ENCODE measurements around the gene NAT16. TPM values are rescaled to one million over a fixed set of nuclear protein-coding genes. Genes with fewer than 3 reads are reported as not detected.

Gene NAT16
- total and polyA plus RNA-seq, 2 of the 13 experiments (the other 11 are each of a cell fraction or from before 2014, with no cell fraction given) = 0.04 TPM; not detected in 1

GRCh38 chr7:101220295-101220694 is 40.2 kb upstream of the NAT16 start (continued):
- no peak for TF ChIP-seq ZNF788 (CRISPR knock-in tag; IDR thresholded peaks at IDR 0.05; ENCODE audit: borderline replicate concordance)
- no peak for TF ChIP-seq ZNF547 (CRISPR knock-in tag; IDR thresholded peaks at IDR 0.05)
- no peak for TF ChIP-seq SMYD3 (CRISPR knock-in tag; IDR thresholded peaks at IDR 0.05)
- no peak for TF ChIP-seq ZSCAN5A (CRISPR knock-in tag; IDR thresholded peaks at IDR 0.05; ENCODE audit: borderline replicate concordance)
- TF ChIP-seq SMARCC2 (IDR thresholded peaks at IDR 0.05) = no peak
- TF ChIP-seq ZNF800 (CRISPR knock-in tag; IDR thresholded peaks at IDR 0.05) = no peak
- TF ChIP-seq KAT2B (IDR thresholded peaks at IDR 0.05; ENCODE audit: borderline replicate concordance, low read depth, low read length) = no peak
- no peak for TF ChIP-seq ATF6 (CRISPR knock-in tag; conservative IDR thresholded peaks at IDR 0.05)
- TF ChIP-seq NAIF1 (CRISPR knock-in tag; IDR thresholded peaks at IDR 0.05; ENCODE audit: borderline replicate concordance) = no peak
- TF ChIP-seq ZNF740 (CRISPR knock-in tag; IDR thresholded peaks at IDR 0.05) = no peak
- no peak for TF ChIP-seq ZMAT5 (CRISPR knock-in tag; IDR thresholded peaks at IDR 0.05; ENCODE audit: borderline replicate concordance, low read depth)
- TF ChIP-seq REPIN1 (CRISPR knock-in tag; IDR thresholded peaks at IDR 0.05; ENCODE audit: borderline replicate concordance, low read depth) = peak; percentile 66; the same call in 1 of the 2 replicates
- no peak for TF ChIP-seq RAD21 (CRISPR knock-in tag; IDR thresholded peaks at IDR 0.05)
- TF ChIP-seq MAF1 (CRISPR knock-in tag; IDR thresholded peaks at IDR 0.05; ENCODE audit: borderline replicate concordance) = no peak
- peak; percentile 61 for TF ChIP-seq NR2F2 (IDR thresholded peaks at IDR 0.05; ENCODE audit: borderline replicate concordance, low read depth)
- TF ChIP-seq ATF7-NPFF (CRISPR knock-in tag; IDR thresholded peaks at IDR 0.05; ENCODE audit: low read depth) = no peak
- TF ChIP-seq RBM22 (optimal IDR thresholded peaks at IDR 0.05; ENCODE audit: low read length) = no peak
- TF ChIP-seq POLR2AphosphoS2 (IDR thresholded peaks at IDR 0.05; ENCODE audit: low read depth, low read length) = no peak
- TF ChIP-seq RFX1 (IDR thresholded peaks at IDR 0.05) = no peak
- TF ChIP-seq ZNF24 (IDR thresholded peaks at IDR 0.05) = no peak
- TF ChIP-seq ZBTB43 (CRISPR knock-in tag; conservative IDR thresholded peaks at IDR 0.05) = 0 out of 2 replicates have a peak, but pooled peaks have one; percentile 27
- TF ChIP-seq SIX1 (CRISPR knock-in tag; IDR thresholded peaks at IDR 0.05; ENCODE audit: borderline replicate concordance) = no peak
- TF ChIP-seq HOXA7 (CRISPR knock-in tag; IDR thresholded peaks at IDR 0.05) = no peak
- TF ChIP-seq DR1 (CRISPR knock-in tag; IDR thresholded peaks at IDR 0.05) = no peak
